K562 (cell line): ENCODE data around the gene ATP6V0A1. TPM values are rescaled to one million over a fixed set of nuclear protein-coding genes. Genes with fewer than 3 reads are reported as not detected.
A peak's percentile ranks its signal among the peaks of the same experiment; 100 is the strongest.

Source experiments
- ATF3 ChIP-seq, 2 experiments: fragments of 450-650 bp in 1 of 2; sonication (generic) in 1 of 2; formaldehyde crosslinking in 1 of 2; IDR thresholded peaks in 1 of 2; conservative IDR thresholded peaks in 1 of 2; 2 replicates each; pipeline versions ENCODE4 v1.6.1 to v1.8.1; 2016 to 2023; ENCODE audit warnings: mild to moderate bottlenecking in 2 of 2, moderate library complexity in 2 of 2, inconsistent platforms in 1 of 2, missing genetic modification reagents in 1 of 2
- BHLHE40 ChIP-seq: IDR thresholded peaks from 2 replicates; pipeline ENCODE4 v1.6.1; 2011; ENCODE audit warnings: low read length, improper control_type of control experiment
- DPF2 ChIP-seq: fragments of 450-650 bp; IDR thresholded peaks from 2 replicates; pipeline ENCODE4 v1.6.1; 2016
- ELF2 ChIP-seq: fragments of 250-450 bp; sonication (Bioruptor Pico); IDR thresholded peaks from 2 replicates; pipeline ENCODE4 v1.5.0; 2021; ENCODE audit warnings: mild to moderate bottlenecking
- LARP7 ChIP-seq: fragments of 450-650 bp; IDR thresholded peaks from 2 replicates; pipeline ENCODE4 v1.6.1; 2016
- MAFG ChIP-seq: fragments of 450-650 bp; conservative IDR thresholded peaks from 2 replicates; pipeline ENCODE4 v1.6.1; 2016; ENCODE audit warnings: missing genetic modification characterization, missing compliant biosample characterization
- MEF2D ChIP-seq: conservative IDR thresholded peaks from 2 replicates; pipeline ENCODE4 v1.6.1; 2016; ENCODE audit warnings: low read depth, missing genetic modification characterization, missing compliant biosample characterization
- PHB2 ChIP-seq: fragments of 450-650 bp; IDR thresholded peaks from 2 replicates; pipeline ENCODE4 v1.6.1; 2017; ENCODE audit warnings: low read depth
- RCOR1 ChIP-seq, 2 experiments: IDR thresholded peaks; 2 replicates each; pipeline ENCODE4 v1.6.1; 2012; ENCODE audit warnings: low read depth in 2 of 2, low read length in 2 of 2, borderline replicate concordance in 1 of 2, improper control_type of control experiment in 1 of 2
- RERE ChIP-seq: sonication (generic); formaldehyde crosslinking; IDR thresholded peaks from 2 replicates; pipeline ENCODE4 v1.8.0; 2023; ENCODE audit warnings: missing genetic modification reagents, mild to moderate bottlenecking, borderline replicate concordance
- SIN3A ChIP-seq, 2 experiments: fragments of 150-350 bp in 1 of 2; IDR thresholded peaks; 2 replicates each; pipeline ENCODE4 v1.6.1; 2011 to 2016; ENCODE audit warnings: borderline replicate concordance in 2 of 2, low read depth in 2 of 2, low read length in 2 of 2, mild to moderate bottlenecking in 2 of 2, moderate library complexity in 2 of 2; ENCODE audit not compliant: control insufficient read depth in 1 of 2
- SPI1 ChIP-seq: IDR thresholded peaks from 2 replicates; pipeline ENCODE4 v1.6.1; 2011; ENCODE audit warnings: low read depth, low read length, control low read depth, borderline replicate concordance
- TAF9B ChIP-seq: fragments of 450-650 bp; IDR thresholded peaks from 2 replicates; pipeline ENCODE4 v1.6.1; 2018; ENCODE audit warnings: mild to moderate bottlenecking; ENCODE audit not compliant: partially characterized antibody
- TCF3 ChIP-seq: sonication (generic); formaldehyde crosslinking; IDR thresholded peaks from 2 replicates; pipeline ENCODE4 v1.4.0; 2020; ENCODE audit warnings: mild to moderate bottlenecking, missing genetic modification reagents
- ZNF124 ChIP-seq: sonication (generic); formaldehyde crosslinking; IDR thresholded peaks from 2 replicates; pipeline ENCODE4 v1.8.1; 2022; ENCODE audit warnings: missing genetic modification reagents
- ZNF197 ChIP-seq: fragments of 200-800 bp; sonication (Bioruptor generic); IDR thresholded peaks from 2 replicates; pipeline ENCODE4 v1.6.1; 2016; ENCODE audit warnings: low read depth, missing genetic modification characterization, missing compliant biosample characterization
- ZNF277 ChIP-seq: fragments of 250-450 bp; sonication (Bioruptor Pico); IDR thresholded peaks from 2 replicates; pipeline ENCODE4 v1.8.0; 2022; ENCODE audit warnings: inconsistent platforms, mild to moderate bottlenecking, moderate library complexity, borderline replicate concordance
- ZNF395 ChIP-seq: fragments of 200-800 bp; sonication (Bioruptor generic); IDR thresholded peaks from 2 replicates; pipeline ENCODE4 v1.6.1; 2017; ENCODE audit warnings: missing genetic modification characterization, missing compliant biosample characterization
- polyA plus RNA-seq, 8 experiments: library from polyadenylated mRNA; depleted of rRNA in 4 of 8; stranded (reverse) in 5 of 8; unstranded in 3 of 8; fragments of >200 nt; fragmentation: Nextera tagmentation in 2 of 8; fragmentation: Illumina TruSeq in 1 of 8; extraction: Ambion mirVana in 2 of 8; extraction: Trizol in 1 of 8; gene quantifications; 2 replicates each; pipeline versions ENCODE4 v1.2.1 to v1.2.3, GENCODE V29; 2011 to 2014; ENCODE audit warnings: inconsistent platforms in 1 of 8, missing spikeins in 1 of 8
- total RNA-seq, 7 experiments: library from RNA; depleted of rRNA in 6 of 7; stranded (reverse); fragments of >200 nt in 6 of 7; fragmentation: Illumina TruSeq in 2 of 7; extraction: Trizol in 2 of 7; gene quantifications; 2 replicates each; pipeline versions ENCODE4 v1.2.1 to v1.2.3, GENCODE V29; 2011 to 2021; ENCODE audit warnings: low replicate concordance in 1 of 7

The ATP6V0A1 gene
- total and polyA plus RNA-seq, 9 of the 15 experiments (the other 6 are each of a cell fraction or from before 2014, with no cell fraction given), result 11.8 to 158 (median 75.5) TPM

GRCh38 chr17:42518046-42518754 lies 59.5 kb downstream of the ATP6V0A1 start (continued):
- TF ChIP-seq TCF3 (peak; percentile 55; the same call in 1 of the 2 replicates), SPI1 (peak; percentile 51; the same call in 1 of the 2 replicates), TAF9B (no peak), PHB2 (no peak), ATF3 (IDR thresholded peaks at IDR 0.05) (peak; percentile 86), ATF3 (CRISPR knock-in tag; conservative IDR thresholded peaks at IDR 0.05) (no peak), BHLHE40 (peak; percentile 42; the same call in 1 of the 2 replicates), MEF2D (tag) (no peak), ZNF124 (no peak), MAFG (tag) (no peak), RERE (CRISPR knock-in tag) (no peak), ZNF395 (CRISPR knock-in tag) (peak; percentile 29), ELF2 (no peak), RCOR1 (IDR thresholded peaks at IDR 0.05; ENCODE audit: borderline replicate concordance in 1 of 2, low read depth in 2 of 2, low read length in 2 of 2) (0 out of 4 replicates have a peak, but pooled peaks of 1 of the 2 experiments have one; percentile 17), ZNF277 (CRISPR knock-in tag) (no peak), DPF2 (no peak), SIN3A (IDR thresholded peaks at IDR 0.05; ENCODE audit: borderline replicate concordance in 2 of 2, control insufficient read depth in 1 of 2, low read depth in 2 of 2, low read length in 2 of 2) (0 out of 4 replicates have a peak, but pooled peaks of 1 of the 2 experiments have one; percentile 6), ZNF197 (CRISPR knock-in tag) (no peak), LARP7 (no peak)
